ENCODE data around the gene KBTBD3.

DNA sequence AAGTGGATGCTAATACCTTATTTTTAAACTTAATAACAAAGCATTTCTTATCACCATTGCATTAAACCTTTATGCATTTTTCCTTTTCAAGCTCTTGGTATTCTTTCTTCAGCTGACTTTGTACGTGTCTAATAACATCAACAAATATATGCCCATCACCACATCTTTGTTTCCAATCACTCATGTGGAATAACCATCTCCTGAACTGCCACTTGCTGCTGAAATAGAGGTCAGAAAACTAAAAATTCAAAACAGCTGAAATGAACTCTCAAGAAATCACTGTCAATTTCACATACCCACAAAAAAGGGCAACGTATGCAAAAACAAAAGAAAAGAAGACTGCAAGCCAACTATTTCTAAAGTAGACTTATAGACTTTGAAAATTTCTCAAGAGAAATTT is 62.5 kb downstream of the KBTBD3 start:
- TF ChIP-seq, protein P1, sequence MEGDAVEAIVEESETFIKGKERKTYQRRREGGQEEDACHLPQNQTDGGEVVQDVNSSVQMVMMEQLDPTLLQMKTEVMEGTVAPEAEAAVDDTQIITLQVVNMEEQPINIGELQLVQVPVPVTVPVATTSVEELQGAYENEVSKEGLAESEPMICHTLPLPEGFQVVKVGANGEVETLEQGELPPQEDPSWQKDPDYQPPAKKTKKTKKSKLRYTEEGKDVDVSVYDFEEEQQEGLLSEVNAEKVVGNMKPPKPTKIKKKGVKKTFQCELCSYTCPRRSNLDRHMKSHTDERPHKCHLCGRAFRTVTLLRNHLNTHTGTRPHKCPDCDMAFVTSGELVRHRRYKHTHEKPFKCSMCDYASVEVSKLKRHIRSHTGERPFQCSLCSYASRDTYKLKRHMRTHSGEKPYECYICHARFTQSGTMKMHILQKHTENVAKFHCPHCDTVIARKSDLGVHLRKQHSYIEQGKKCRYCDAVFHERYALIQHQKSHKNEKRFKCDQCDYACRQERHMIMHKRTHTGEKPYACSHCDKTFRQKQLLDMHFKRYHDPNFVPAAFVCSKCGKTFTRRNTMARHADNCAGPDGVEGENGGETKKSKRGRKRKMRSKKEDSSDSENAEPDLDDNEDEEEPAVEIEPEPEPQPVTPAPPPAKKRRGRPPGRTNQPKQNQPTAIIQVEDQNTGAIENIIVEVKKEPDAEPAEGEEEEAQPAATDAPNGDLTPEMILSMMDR (IDR thresholded peaks at IDR 0.05) = no peak
- TF ChIP-seq POLR2AphosphoS5 (IDR thresholded peaks at IDR 0.05) = no peak

All from gastroesophageal sphincter (tissue), 3 donors.